Uterus (tissue), 2 donors: ENCODE results near the gene ADI1.

Source experiments
- CTCF ChIP-seq, 4 experiments: fragments of 200-600 bp in 2 of 4; fragments of 450-650 bp in 2 of 4; sonication (generic) in 2 of 4; IDR thresholded peaks; one replicate each; pipeline ENCODE4 v1.5.1; 2016 to 2019; ENCODE audit warnings: antibody characterized with exemption in 4 of 4, mild to moderate bottlenecking in 2 of 4, moderate library complexity in 1 of 4
- POLR2A ChIP-seq, 2 donors: fragments of 450-650 bp; IDR thresholded peaks; one replicate each; pipeline ENCODE4 v1.6.1; 2016; ENCODE audit warnings: antibody characterized with exemption in 2 of 2, mild to moderate bottlenecking in 1 of 2, moderate library complexity in 1 of 2

- TF ChIP-seq CTCF (IDR thresholded peaks at IDR 0.05) (no peak), POLR2A (IDR thresholded peaks at IDR 0.05) (no peak)
Measured at GRCh38 chr2:3475771-3476170, 43.6 kb downstream of the ADI1 start.
